ENCODE data around the gene SERPINH1. TPM values are rescaled to one million over a fixed set of nuclear protein-coding genes. Genes with fewer than 3 reads are reported as not detected.

Gene SERPINH1
- total and polyA plus RNA-seq, 12 donors, result 93.6 to 529 (median 167) TPM

DNA sequence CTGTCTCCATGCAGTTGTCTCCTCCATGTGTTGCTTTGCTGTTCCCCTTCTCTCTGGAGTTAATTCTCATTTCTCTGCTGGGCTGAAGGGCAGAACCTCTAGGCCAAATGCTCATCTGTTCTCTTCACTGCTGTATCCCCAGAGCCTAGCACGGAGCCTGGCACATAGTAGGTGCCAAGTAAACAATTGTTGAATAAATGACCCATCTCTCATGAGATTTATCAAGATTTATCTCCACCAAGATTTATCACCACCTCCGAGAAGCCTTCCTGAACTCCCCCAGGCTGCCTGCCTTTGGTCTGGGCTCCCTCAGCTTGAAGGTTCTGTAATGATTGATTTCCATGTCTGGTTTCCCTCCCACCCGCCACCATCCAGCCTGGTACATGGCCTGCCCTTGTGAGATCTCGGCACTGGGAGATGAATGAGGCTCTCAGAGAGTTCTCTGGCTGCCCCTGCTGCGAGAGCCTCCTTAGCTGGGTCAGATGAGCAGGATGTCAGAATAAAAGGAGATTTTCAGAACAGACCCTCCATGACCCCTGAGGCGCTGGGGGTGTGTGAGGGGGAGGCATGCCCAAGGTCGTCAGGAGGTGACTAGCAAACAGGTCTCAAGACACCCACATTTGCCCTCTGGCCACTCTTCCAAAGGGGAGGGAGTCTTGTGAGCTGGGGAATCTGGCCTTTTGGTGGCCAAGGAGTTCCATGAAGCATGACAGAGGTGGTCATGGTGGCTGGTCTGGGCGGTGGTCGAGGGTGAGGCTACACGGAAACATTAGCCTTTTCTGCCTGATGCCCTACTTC, 33.9 kb upstream of the SERPINH1 start:
- no peak for DNase-seq
- 57 to 68% (median 65%) methylated on average over 9 to 10 of the region's 10 CpGs for WGBS, 4 donors
- TF ChIP-seq, protein P1, sequence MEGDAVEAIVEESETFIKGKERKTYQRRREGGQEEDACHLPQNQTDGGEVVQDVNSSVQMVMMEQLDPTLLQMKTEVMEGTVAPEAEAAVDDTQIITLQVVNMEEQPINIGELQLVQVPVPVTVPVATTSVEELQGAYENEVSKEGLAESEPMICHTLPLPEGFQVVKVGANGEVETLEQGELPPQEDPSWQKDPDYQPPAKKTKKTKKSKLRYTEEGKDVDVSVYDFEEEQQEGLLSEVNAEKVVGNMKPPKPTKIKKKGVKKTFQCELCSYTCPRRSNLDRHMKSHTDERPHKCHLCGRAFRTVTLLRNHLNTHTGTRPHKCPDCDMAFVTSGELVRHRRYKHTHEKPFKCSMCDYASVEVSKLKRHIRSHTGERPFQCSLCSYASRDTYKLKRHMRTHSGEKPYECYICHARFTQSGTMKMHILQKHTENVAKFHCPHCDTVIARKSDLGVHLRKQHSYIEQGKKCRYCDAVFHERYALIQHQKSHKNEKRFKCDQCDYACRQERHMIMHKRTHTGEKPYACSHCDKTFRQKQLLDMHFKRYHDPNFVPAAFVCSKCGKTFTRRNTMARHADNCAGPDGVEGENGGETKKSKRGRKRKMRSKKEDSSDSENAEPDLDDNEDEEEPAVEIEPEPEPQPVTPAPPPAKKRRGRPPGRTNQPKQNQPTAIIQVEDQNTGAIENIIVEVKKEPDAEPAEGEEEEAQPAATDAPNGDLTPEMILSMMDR (IDR thresholded peaks at IDR 0.05), result no peak
- no peak for TF ChIP-seq POLR2A (IDR thresholded peaks at IDR 0.05)

DNA sequence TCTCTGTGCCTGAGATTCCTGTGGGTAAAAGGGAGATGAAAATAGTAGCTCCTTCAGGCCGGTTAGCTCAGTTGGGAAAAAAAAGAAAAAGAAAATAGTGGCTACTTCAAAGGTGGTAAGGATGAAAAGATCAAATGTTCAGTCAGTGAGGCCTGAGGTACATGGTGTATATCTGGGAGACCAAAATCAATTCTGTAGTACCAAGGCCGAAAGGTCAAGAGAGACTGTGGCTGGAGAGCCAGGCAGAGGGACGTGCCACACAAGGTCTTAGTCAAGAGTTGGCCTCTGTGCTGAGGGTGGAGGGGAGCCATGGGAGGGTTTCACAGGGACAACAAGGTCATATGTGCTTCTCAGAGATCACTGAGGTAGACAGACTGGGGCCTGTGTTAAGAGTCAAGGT, 31.5 kb upstream of the SERPINH1 start:
- Histone ChIP-seq H3K27me3 (no peaks in the 10 kb centered on the region), H3K4me1 (replicated peaks in 1 of 2) (peaks cover 5 to 6% of the 10 kb centered on the region in 2 donors), H3K27ac (no peak overlapping the region), H3K4me3 (no peak overlapping the region), H3K9me3 (replicated peaks in 1 of 3) (no peaks in the 10 kb centered on the region), H3K36me3 (replicated peaks in 1 of 2) (no peaks in the 10 kb centered on the region)
- no peak for DNase-seq
- intact Hi-C loops (cut with DNase I), result loop anchor here (2.0 to 10.0 kb wide), 3 partner anchors 84 to 246 kb away; no protein-coding TSS in a partner anchor
- WGBS, 4 donors, result 64 to 79% (median 72%) methylated on average over 3 of the region's 3 CpGs
- no peak for TF ChIP-seq POLR2A (IDR thresholded peaks at IDR 0.05)
- TF ChIP-seq, protein P1 (IDR thresholded peaks at IDR 0.05), result no peak

More for the DNA sequence above, 33.9 kb upstream of the SERPINH1 start:
- Histone ChIP-seq H3K36me3 (replicated peaks in 1 of 2) (no peaks in the 10 kb centered on the region), H3K27ac (no peak overlapping the region), H3K4me3 (no peak overlapping the region), H3K4me1 (replicated peaks in 1 of 2) (peaks cover 13 to 20% of the 10 kb centered on the region in 2 donors), H3K9me3 (replicated peaks in 1 of 3) (no peaks in the 10 kb centered on the region), H3K27me3 (no peaks in the 10 kb centered on the region)
- intact Hi-C loops (cut with DNase I), result loop anchor here (2.0 to 10.0 kb wide), 2 partner anchors 123 to 133 kb away; no protein-coding TSS in a partner anchor

DNA sequence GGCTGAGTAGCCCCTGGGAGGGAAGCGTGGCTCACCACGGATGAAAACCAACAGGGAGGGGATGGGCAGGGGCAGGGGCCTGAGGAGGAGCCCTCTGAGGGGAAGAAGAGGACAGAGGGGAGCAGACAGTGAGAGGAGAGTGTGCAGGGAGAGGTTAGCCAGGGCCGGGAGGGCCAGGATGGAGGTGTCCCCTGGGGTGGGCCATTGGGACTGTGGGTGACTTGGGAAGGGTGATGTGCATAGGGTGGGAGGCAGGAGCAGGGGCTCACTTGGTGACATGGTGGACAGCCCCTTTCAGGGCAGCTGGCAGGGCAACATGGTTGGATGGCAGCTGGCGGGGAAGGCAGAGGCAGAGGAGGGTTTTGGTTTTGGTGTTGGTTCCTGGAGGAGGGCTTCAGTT, 30.7 kb upstream of the SERPINH1 start:
- no peak for DNase-seq
- H3K27me3 ChIP-seq, result no peaks in the 10 kb centered on the region
- no peak overlapping the region for H3K27ac ChIP-seq
- H3K4me1 ChIP-seq (replicated peaks in 1 of 2), result peaks cover 2% of the 10 kb centered on the region in 2 donors
- H3K4me3 ChIP-seq, result no peak overlapping the region
- TF ChIP-seq, protein P1 (IDR thresholded peaks at IDR 0.05), result no peak
- TF ChIP-seq POLR2A (IDR thresholded peaks at IDR 0.05), result no peak
- intact Hi-C loops (cut with DNase I), result loop anchor here (2.0 to 10.0 kb wide), 3 partner anchors 85 to 247 kb away; no protein-coding TSS in a partner anchor
- no peaks in the 10 kb centered on the region for H3K36me3 ChIP-seq (replicated peaks in 1 of 2)
- H3K9me3 ChIP-seq (replicated peaks in 1 of 3), result no peaks in the 10 kb centered on the region
- WGBS, 4 donors, result 74 to 81% (median 78%) methylated on average over 4 of the region's 4 CpGs

DNA sequence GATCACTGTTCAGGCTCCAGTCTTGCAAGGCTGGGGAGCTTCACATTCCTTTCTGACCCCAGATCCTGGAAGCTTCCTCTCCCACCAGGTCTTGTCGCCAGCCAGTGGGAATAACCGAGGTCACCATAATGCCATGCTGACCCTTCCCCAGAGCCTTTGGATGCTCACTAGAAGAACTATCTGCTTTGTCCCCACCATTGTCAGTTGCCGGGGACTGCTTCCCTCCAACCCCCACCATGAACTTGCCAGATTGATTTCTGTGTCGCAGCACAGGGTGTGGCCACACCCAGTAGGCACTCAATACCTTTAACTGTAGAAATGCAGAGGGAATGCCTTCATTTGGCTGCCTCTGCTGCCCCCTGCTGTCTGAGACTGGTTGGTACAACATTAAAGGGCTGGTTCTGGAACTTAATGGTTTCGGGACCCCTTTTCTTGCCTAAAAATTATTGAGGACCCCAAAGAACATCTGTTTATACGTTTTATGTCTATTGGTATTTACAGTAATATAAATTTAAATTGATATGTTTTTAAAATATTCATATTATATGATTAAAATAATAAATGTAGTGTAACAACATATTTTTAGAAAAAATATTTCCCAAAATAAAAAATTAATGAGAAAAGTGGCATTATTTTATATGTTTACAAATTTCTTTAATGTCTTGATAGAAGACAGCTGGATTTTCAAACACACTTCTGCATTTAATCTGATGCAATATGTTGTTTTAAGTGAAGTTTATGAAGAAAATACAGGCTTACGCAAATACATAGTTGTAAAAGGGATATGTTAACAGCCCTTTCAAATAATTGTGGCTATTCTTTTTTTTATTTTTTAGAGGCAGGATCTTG, 29.6 kb upstream of the SERPINH1 start:
- H3K4me3 ChIP-seq, result no peak overlapping the region
- WGBS, 4 donors, result 34 to 40% (median 35%) methylated on average over 6 to 7 of the region's 7 CpGs
- H3K4me1 ChIP-seq (replicated peaks in 1 of 2), result no peaks in the 10 kb centered on the region
- peak in 1 of 2 donors; percentile 12 for TF ChIP-seq POLR2A (IDR thresholded peaks at IDR 0.05)
- TF ChIP-seq, protein P1 (IDR thresholded peaks at IDR 0.05), result peak; percentile 80 to 97 (median 92)
- H3K9me3 ChIP-seq (replicated peaks in 1 of 3), result no peaks in the 10 kb centered on the region
- no peak overlapping the region for H3K27ac ChIP-seq
- intact Hi-C loops (cut with DNase I), result loop anchor here in 1 of 2 donors (10.0 kb wide), 1 partner anchor 248 kb away; no protein-coding TSS in a partner anchor
- H3K36me3 ChIP-seq (replicated peaks in 1 of 2), result no peaks in the 10 kb centered on the region
- peak in 6 of 7 donors; percentile 54 to 91 (median 71) for DNase-seq
- no peaks in the 10 kb centered on the region for H3K27me3 ChIP-seq
